SU-DHL-6 (cell line): Measurements from ENCODE around the gene TMEM8B.

Experiments
- H2AFZ ChIP-seq: fragments of 200-600 bp; sonication (generic); 2 replicates; pipeline ENCODE4 v1.6.1; 2014; ENCODE audit warnings: low read depth, mild to moderate bottlenecking, moderate library complexity, mixed read lengths, antibody characterized with exemption, low read length; ENCODE audit not compliant: severe bottlenecking
- H3F3A ChIP-seq: fragments of 200-600 bp; shearing (Covaris generic); 2 replicates; pipeline ENCODE4 v1.6.0; 2016; ENCODE audit warnings: antibody characterized with exemption, mild to moderate bottlenecking; ENCODE audit not compliant: insufficient read depth
- H3K27ac ChIP-seq: fragments of 200-600 bp; sonication (generic); 2 replicates; pipeline ENCODE4 v1.5.1; 2016; ENCODE audit warnings: low read depth, mild to moderate bottlenecking, low read length, moderate library complexity, mixed read lengths
- H3K27me3 ChIP-seq: fragments of 200-600 bp; sonication (generic), shearing (Covaris generic); 2 replicates; pipeline ENCODE4 v1.6.0; 2014; ENCODE audit warnings: mild to moderate bottlenecking, low read length
- H3K36me3 ChIP-seq: fragments of 200-600 bp; sonication (generic); 2 replicates; pipeline ENCODE4 v1.6.1; 2014; ENCODE audit warnings: mild to moderate bottlenecking, low read length, mixed read lengths
- H3K4me2 ChIP-seq: fragments of 300-600, 200-600 bp; shearing (Covaris generic), sonication (generic); 2 replicates; pipeline ENCODE4 v1.6.0; 2014; ENCODE audit warnings: low read length, low read depth, mild to moderate bottlenecking; ENCODE audit not compliant: poor library complexity, severe bottlenecking
- H3K4me3 ChIP-seq: fragments of 200-600 bp; sonication (generic); 2 replicates; pipeline ENCODE4 v1.5.1; 2014; ENCODE audit warnings: antibody characterized with exemption, low read length, mild to moderate bottlenecking, mixed read lengths; ENCODE audit not compliant: insufficient read depth, poor library complexity, severe bottlenecking
- H3K79me2 ChIP-seq: fragments of 200-600 bp; sonication (generic); 2 replicates; pipeline ENCODE4 v1.6.1; 2014; ENCODE audit warnings: mild to moderate bottlenecking, low read length, moderate library complexity; ENCODE audit not compliant: insufficient read depth
- H3K9ac ChIP-seq: fragments of 200-600 bp; sonication (generic); 2 replicates; pipeline ENCODE4 v1.7.0; 2014; ENCODE audit warnings: mild to moderate bottlenecking, low read length
- H3K9me2 ChIP-seq: fragments of 200-600 bp; sonication (generic); replicated peaks from 2 replicates; pipeline ENCODE4 v1.6.1; 2014; ENCODE audit warnings: low read length; ENCODE audit not compliant: insufficient read depth
- H3K9me3 ChIP-seq: fragments of 200-600 bp; sonication (generic); 2 replicates; pipeline ENCODE4 v1.6.1; 2014; ENCODE audit warnings: low read length, mixed read lengths; ENCODE audit not compliant: insufficient read depth
- H4K20me1 ChIP-seq: fragments of 200-600 bp; sonication (generic); 2 replicates; pipeline ENCODE4 v1.6.1; 2014; ENCODE audit warnings: low read depth, mild to moderate bottlenecking, antibody characterized with exemption, low read length, moderate library complexity, mixed read lengths
- EZH2phosphoT487 ChIP-seq: fragments of 200-600 bp; sonication (generic), shearing (Covaris generic); conservative IDR thresholded peaks from 2 replicates; pipeline ENCODE4 v1.6.1; 2018; ENCODE audit warnings: mild to moderate bottlenecking, antibody characterized with exemption, low read length, moderate library complexity, mixed read lengths
- TF ChIP-seq, protein P1 (sequence below): fragments of 200-600 bp; sonication (generic); IDR thresholded peaks from one replicate; pipeline ENCODE4 v1.5.1; 2017; ENCODE audit warnings: antibody characterized with exemption, mild to moderate bottlenecking, low read length, moderate library complexity; ENCODE audit not compliant: insufficient read depth, poor library complexity, severe bottlenecking

Gene TMEM8B

DNA sequence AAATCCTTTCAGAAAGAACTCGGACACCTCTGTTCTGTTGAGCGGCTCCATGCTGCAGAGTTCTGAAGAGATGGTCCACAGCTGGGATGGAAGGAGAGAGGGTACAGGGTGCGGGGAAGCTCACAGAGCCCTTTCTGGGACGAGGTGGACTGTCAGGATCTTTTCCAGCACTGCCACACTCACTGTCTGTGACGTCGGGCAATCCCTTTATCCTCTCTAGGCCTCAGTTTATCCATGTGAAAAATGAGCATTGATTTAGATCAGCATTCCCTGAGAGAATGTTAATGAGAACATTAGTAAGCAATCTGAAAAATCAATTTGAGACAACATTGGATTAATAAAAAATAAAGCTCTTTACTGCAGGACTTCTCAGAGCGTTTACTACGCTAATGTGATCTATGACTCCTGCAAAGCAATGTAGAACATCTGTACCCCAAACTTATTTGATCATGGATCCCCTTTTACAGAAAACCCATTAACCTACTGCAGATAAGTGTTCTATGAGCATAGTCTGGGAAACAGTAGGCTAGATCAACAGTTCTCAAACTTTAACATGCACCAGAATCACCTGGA lies 41.4 kb downstream of the TMEM8B start, which contains the start of gene OR13J1:
OR13J1 (minus strand) TSS at position 51 of the 573 bp plus-strand sequence; CDS start at position 51, 0 bp downstream.
- Histone ChIP-seq H3K9me3 (no peaks in the 10 kb centered on the region), H3K4me3 (no peak within 1 kb of the TSS)

DNA sequence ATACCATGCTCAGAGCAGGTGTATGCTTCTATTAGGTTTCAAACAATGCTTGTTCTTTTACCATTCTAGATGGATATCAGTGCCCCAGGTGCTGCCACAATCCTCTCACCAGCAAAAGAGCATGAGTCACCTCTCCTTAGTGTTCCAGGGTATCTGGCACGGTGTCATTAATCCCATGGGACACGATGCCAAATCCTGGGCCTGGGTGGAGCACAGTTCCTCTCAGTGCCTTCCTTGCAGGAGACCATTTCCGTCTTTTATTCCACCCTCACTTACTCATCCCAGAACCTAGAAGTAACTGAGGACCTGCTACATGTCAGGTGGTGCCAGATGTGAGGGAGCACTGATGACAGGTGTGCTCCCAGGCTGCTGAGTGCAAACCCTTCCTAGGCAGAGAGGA lies 42.5 kb downstream of the TMEM8B start:
- no peaks in the 10 kb centered on the region for H3F3A ChIP-seq
- no peak overlapping the region for H3K4me2 ChIP-seq
- no peak overlapping the region for H2AFZ ChIP-seq

More for the DNA sequence above, 41.4 kb downstream of the TMEM8B start, which contains the start of gene OR13J1:
- H3K27me3 ChIP-seq: no peaks in the 10 kb centered on the region
- H3K27ac ChIP-seq: no peak within 1 kb of the TSS
- H3K9me2 ChIP-seq: no peaks in the 10 kb centered on the region
- no peaks in the 10 kb centered on the region for H4K20me1 ChIP-seq
- H2AFZ ChIP-seq: no peak within 1 kb of the TSS
- no peaks in the 10 kb centered on the region for H3K79me2 ChIP-seq
- H3K36me3 ChIP-seq: no peaks in the 10 kb centered on the region
- H3K4me2 ChIP-seq: no peak within 1 kb of the TSS
- no peaks in the 10 kb centered on the region for H3F3A ChIP-seq
- no peak within 1 kb of the TSS for H3K9ac ChIP-seq
- no peak for TF ChIP-seq EZH2phosphoT487
- TF ChIP-seq, protein P1, sequence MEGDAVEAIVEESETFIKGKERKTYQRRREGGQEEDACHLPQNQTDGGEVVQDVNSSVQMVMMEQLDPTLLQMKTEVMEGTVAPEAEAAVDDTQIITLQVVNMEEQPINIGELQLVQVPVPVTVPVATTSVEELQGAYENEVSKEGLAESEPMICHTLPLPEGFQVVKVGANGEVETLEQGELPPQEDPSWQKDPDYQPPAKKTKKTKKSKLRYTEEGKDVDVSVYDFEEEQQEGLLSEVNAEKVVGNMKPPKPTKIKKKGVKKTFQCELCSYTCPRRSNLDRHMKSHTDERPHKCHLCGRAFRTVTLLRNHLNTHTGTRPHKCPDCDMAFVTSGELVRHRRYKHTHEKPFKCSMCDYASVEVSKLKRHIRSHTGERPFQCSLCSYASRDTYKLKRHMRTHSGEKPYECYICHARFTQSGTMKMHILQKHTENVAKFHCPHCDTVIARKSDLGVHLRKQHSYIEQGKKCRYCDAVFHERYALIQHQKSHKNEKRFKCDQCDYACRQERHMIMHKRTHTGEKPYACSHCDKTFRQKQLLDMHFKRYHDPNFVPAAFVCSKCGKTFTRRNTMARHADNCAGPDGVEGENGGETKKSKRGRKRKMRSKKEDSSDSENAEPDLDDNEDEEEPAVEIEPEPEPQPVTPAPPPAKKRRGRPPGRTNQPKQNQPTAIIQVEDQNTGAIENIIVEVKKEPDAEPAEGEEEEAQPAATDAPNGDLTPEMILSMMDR: no peak

DNA sequence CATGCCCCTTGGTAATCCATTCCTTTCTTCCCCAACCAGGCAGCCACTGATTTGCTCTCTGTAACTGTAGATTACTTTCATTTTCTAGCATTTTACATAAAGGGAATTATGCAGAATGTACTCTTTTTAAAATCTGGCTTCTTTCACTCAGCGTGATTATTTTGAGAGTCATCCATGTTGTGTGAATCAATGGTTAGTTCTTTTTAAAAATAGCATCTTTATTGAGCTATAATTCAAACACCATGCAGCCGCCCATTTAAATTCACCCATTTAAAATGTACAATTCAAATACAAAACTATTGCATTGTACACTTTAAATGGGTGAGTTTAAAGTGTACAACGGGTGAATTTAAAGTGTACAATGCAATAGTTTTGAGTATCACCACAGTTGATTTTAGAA lies 43.5 kb downstream of the TMEM8B start:
- TF ChIP-seq, protein P1: no peak
- no peak for TF ChIP-seq EZH2phosphoT487
- no peak overlapping the region for H3K4me2 ChIP-seq
- H3F3A ChIP-seq: no peaks in the 10 kb centered on the region
- no peak overlapping the region for H3K27ac ChIP-seq
- no peaks in the 10 kb centered on the region for H3K36me3 ChIP-seq
- no peak overlapping the region for H3K4me3 ChIP-seq
- no peaks in the 10 kb centered on the region for H3K9me2 ChIP-seq
- no peaks in the 10 kb centered on the region for H3K79me2 ChIP-seq
- H3K9ac ChIP-seq: no peak overlapping the region
- H4K20me1 ChIP-seq: no peaks in the 10 kb centered on the region
- peaks cover 12% of the 10 kb centered on the region for H3K9me3 ChIP-seq
- no peak overlapping the region for H2AFZ ChIP-seq
- no peaks in the 10 kb centered on the region; the same call in 1 of the 2 replicates for H3K27me3 ChIP-seq

More for the DNA sequence above, 42.5 kb downstream of the TMEM8B start:
- Histone ChIP-seq H3K9me3 (peaks cover 5% of the 10 kb centered on the region), H3K36me3 (no peaks in the 10 kb centered on the region), H3K4me3 (no peak overlapping the region), H3K79me2 (no peaks in the 10 kb centered on the region), H3K27ac (no peak overlapping the region), H3K9me2 (no peaks in the 10 kb centered on the region), H3K27me3 (no peaks in the 10 kb centered on the region; the same call in 1 of the 2 replicates), H3K9ac (no peak overlapping the region), H4K20me1 (no peaks in the 10 kb centered on the region)
- TF ChIP-seq, protein P1: no peak
- no peak for TF ChIP-seq EZH2phosphoT487
